Measurements from ENCODE around the gene NFIA. TPM values are rescaled to one million over a fixed set of nuclear protein-coding genes. Genes with fewer than 3 reads are reported as not detected.

NFIA gene
- total RNA-seq, 4 donors from 2014 or later: 68.2 to 172 (median 101) TPM

- no peak for TF ChIP-seq CTCF (IDR thresholded peaks at IDR 0.05; ENCODE audit: low read depth)
Observed at GRCh38 chr1:61461406-61462384, 379.3 kb downstream of the NFIA start.

- no peak for TF ChIP-seq CTCF (IDR thresholded peaks at IDR 0.05; ENCODE audit: low read depth)
Observed at GRCh38 chr1:61462628-61463027, 380.3 kb downstream of the NFIA start.

- no peak for TF ChIP-seq CTCF (IDR thresholded peaks at IDR 0.05; ENCODE audit: low read depth)
Observed at GRCh38 chr1:61463220-61463619, 380.9 kb downstream of the NFIA start.

GRCh38 chr1:61469365-61469764 lies 387.0 kb downstream of the NFIA start:
- TF ChIP-seq CTCF (IDR thresholded peaks at IDR 0.05; ENCODE audit: low read depth): no peak

- TF ChIP-seq CTCF (IDR thresholded peaks at IDR 0.05; ENCODE audit: low read depth): no peak
Observed at GRCh38 chr1:61472876-61473275, 390.5 kb downstream of the NFIA start.

- no peak for TF ChIP-seq CTCF (IDR thresholded peaks at IDR 0.05; ENCODE audit: low read depth)
Observed at GRCh38 chr1:61474269-61474817, 392.0 kb downstream of the NFIA start.

- no peak for TF ChIP-seq CTCF (IDR thresholded peaks at IDR 0.05; ENCODE audit: low read depth)
Observed at GRCh38 chr1:61474963-61475362, 392.6 kb downstream of the NFIA start.

Data from subcutaneous adipose tissue (tissue), 4 donors.